Lower leg skin (tissue), 4 donors: ENCODE results near the gene SRMS. TPM values are rescaled to one million over a fixed set of nuclear protein-coding genes. Genes with fewer than 3 reads are reported as not detected.

Experiments used
- DNase-seq, 2 donors: peaks; one replicate each; pipeline ENCODE4 v3.0.0-alpha.2; 2019; ENCODE audit warnings: low spot score in 2 of 2
- H3K4me3 ChIP-seq: fragments of 200-600 bp; sonication (generic); 2 replicates; pipeline ENCODE4 v1.5.1; 2017; ENCODE audit warnings: mild to moderate bottlenecking, low read depth; ENCODE audit not compliant: poor library complexity, severe bottlenecking
- CTCF ChIP-seq, 3 donors: fragments of 450-650 bp; IDR thresholded peaks; one replicate each; pipeline ENCODE4 v1.5.1; 2016; ENCODE audit warnings: antibody characterized with exemption in 3 of 3, mild to moderate bottlenecking in 3 of 3, moderate library complexity in 2 of 3
- POLR2A ChIP-seq, 2 donors: fragments of 450-650 bp; IDR thresholded peaks; one replicate each; pipeline ENCODE4 v1.6.1; 2016 to 2017; ENCODE audit warnings: antibody characterized with exemption in 2 of 2, mild to moderate bottlenecking in 1 of 2, moderate library complexity in 1 of 2
- WGBS, 2 donors: methylation state at CpG; one replicate each; pipeline ENCODE4 v1.1.5; 2018; 5-methylcytosine and 5-hydroxymethylcytosine counted together
- intact Hi-C: fragments of 100-400 bp; cut with DNase I; formaldehyde crosslinking; loops from one replicate; pipeline ENCODE4 v1.15.0; 2023; ENCODE audit warnings: low total_unique reads
- total RNA-seq, 4 donors: library from RNA; depleted of rRNA; stranded (reverse); fragments of >200 nt; gene quantifications; one replicate each; pipeline ENCODE4 v1.1.0, GENCODE V29; 2016

Gene SRMS
- total RNA-seq, 4 donors from 2014 or later = 0.16 to 0.59 (median 0.37) TPM; not detected in 1

GRCh38 chr20:63553933-63554290 lies 6.4 kb upstream of the SRMS start, which contains the start of gene FNDC11:
TSS of gene FNDC11 (plus strand) at chr20:63554159. CDS start at chr20:63555664, 1,505 bp downstream.
- no peak for DNase-seq
- intact Hi-C loops = no loop called here
- H3K4me3 ChIP-seq = peak within 1 kb of the TSS; percentile 24
- 0 to 3% methylated on average over 3 to 18 of the region's 34 CpGs for WGBS, 2 donors
- no peak for TF ChIP-seq POLR2A (IDR thresholded peaks at IDR 0.05)
- no peak for TF ChIP-seq CTCF (IDR thresholded peaks at IDR 0.05)

- DNase-seq = peak; percentile 78 to 97
- 2 to 4% methylated on average over 23 to 24 of the region's 37 CpGs for WGBS, 2 donors
- peak overlapping the region; percentile 24 for H3K4me3 ChIP-seq
- TF ChIP-seq POLR2A (IDR thresholded peaks at IDR 0.05) (no peak), CTCF (IDR thresholded peaks at IDR 0.05) (no peak)
- intact Hi-C loops = no loop called here
Measured at GRCh38 chr20:63553251-63553932, 5.8 kb upstream of the SRMS start.

GRCh38 chr20:63552481-63553249 lies 5.1 kb upstream of the SRMS start:
- no peak for DNase-seq
- WGBS, 2 donors = 29 to 32% methylated on average over 15 of the region's 15 CpGs
- no peak for TF ChIP-seq CTCF (IDR thresholded peaks at IDR 0.05)
- no peak for TF ChIP-seq POLR2A (IDR thresholded peaks at IDR 0.05)
- intact Hi-C loops = no loop called here
- no peak overlapping the region for H3K4me3 ChIP-seq

- no peak for DNase-seq
- WGBS, 2 donors = 52 to 64% methylated on average over 9 of the region's 9 CpGs
- TF ChIP-seq POLR2A (IDR thresholded peaks at IDR 0.05) (no peak), CTCF (IDR thresholded peaks at IDR 0.05) (no peak)
- intact Hi-C loops = no loop called here
- H3K4me3 ChIP-seq = no peak overlapping the region
Measured at GRCh38 chr20:63551068-63551467, 3.5 kb upstream of the SRMS start.

- intact Hi-C loops = no loop called here
- WGBS, 2 donors = 82 to 83% methylated on average over 15 to 18 of the region's 18 CpGs
- no peak for TF ChIP-seq POLR2A (IDR thresholded peaks at IDR 0.05)
- no peak for TF ChIP-seq CTCF (IDR thresholded peaks at IDR 0.05)
- DNase-seq = no peak
- H3K4me3 ChIP-seq = no peak overlapping the region
Measured at GRCh38 chr20:63549679-63550282, 2.2 kb upstream of the SRMS start.
